RWPE2 (cell line): ENCODE results near the gene HDAC9.

Source experiments
- ATAC-seq: fragments of 200-7000 bp; cut with Tn5 transposase; 3 replicates; pipeline ENCODE4 v1.9.1; 2021; ENCODE audit warnings: low read depth
- DNase-seq: peaks from one replicate; pipeline ENCODE4 v3.0.0-alpha.2; 2020; ENCODE audit warnings: low spot score
- H3K27ac ChIP-seq: fragments of 450-650 bp; 2 replicates; pipeline ENCODE4 v1.5.1; 2017; ENCODE audit warnings: mild to moderate bottlenecking; ENCODE audit not compliant: poor library complexity, severe bottlenecking
- H3K27me3 ChIP-seq: fragments of 250-450 bp; sonication (Bioruptor Pico); 2 replicates; pipeline ENCODE4 v1.5.1; 2021; ENCODE audit warnings: mild to moderate bottlenecking, moderate library complexity; ENCODE audit not compliant: insufficient read depth, poor library complexity, severe bottlenecking
- H3K36me3 ChIP-seq: fragments of 250-450 bp; sonication (Bioruptor Pico); 2 replicates; pipeline ENCODE4 v1.5.1; 2020; ENCODE audit warnings: low read depth, mild to moderate bottlenecking, moderate library complexity
- H3K4me1 ChIP-seq: fragments of 250-450 bp; sonication (Bioruptor Pico); 2 replicates; pipeline ENCODE4 v1.5.1; 2021; ENCODE audit warnings: mild to moderate bottlenecking, moderate library complexity; ENCODE audit not compliant: insufficient read depth, poor library complexity, severe bottlenecking
- H3K4me3 ChIP-seq: fragments of 250-450 bp; sonication (Bioruptor Pico); 2 replicates; pipeline ENCODE4 v1.5.1; 2021; ENCODE audit warnings: mild to moderate bottlenecking, moderate library complexity; ENCODE audit not compliant: severe bottlenecking
- H3K9me3 ChIP-seq: fragments of 250-450 bp; sonication (Bioruptor Pico); 2 replicates; pipeline ENCODE4 v1.5.1; 2021; ENCODE audit warnings: mild to moderate bottlenecking, moderate library complexity; ENCODE audit not compliant: severe bottlenecking
- TF ChIP-seq, protein P1 (sequence below): fragments of 450-650 bp; IDR thresholded peaks from one replicate; pipeline ENCODE4 v1.5.1; 2017; ENCODE audit warnings: mild to moderate bottlenecking, moderate library complexity; ENCODE audit not compliant: poor library complexity, severe bottlenecking

Gene HDAC9

GRCh38 chr7:18654709-18655108, 159.2 kb downstream of the HDAC9 start:
- Histone ChIP-seq H3K4me1 (no peaks in the 10 kb centered on the region), H3K27me3 (no peaks in the 10 kb centered on the region), H3K27ac (no peak overlapping the region), H3K36me3 (no peaks in the 10 kb centered on the region), H3K4me3 (no peak overlapping the region), H3K9me3 (no peaks in the 10 kb centered on the region)
- ATAC-seq (no peak), DNase-seq (no peak)
- TF ChIP-seq, protein P1, sequence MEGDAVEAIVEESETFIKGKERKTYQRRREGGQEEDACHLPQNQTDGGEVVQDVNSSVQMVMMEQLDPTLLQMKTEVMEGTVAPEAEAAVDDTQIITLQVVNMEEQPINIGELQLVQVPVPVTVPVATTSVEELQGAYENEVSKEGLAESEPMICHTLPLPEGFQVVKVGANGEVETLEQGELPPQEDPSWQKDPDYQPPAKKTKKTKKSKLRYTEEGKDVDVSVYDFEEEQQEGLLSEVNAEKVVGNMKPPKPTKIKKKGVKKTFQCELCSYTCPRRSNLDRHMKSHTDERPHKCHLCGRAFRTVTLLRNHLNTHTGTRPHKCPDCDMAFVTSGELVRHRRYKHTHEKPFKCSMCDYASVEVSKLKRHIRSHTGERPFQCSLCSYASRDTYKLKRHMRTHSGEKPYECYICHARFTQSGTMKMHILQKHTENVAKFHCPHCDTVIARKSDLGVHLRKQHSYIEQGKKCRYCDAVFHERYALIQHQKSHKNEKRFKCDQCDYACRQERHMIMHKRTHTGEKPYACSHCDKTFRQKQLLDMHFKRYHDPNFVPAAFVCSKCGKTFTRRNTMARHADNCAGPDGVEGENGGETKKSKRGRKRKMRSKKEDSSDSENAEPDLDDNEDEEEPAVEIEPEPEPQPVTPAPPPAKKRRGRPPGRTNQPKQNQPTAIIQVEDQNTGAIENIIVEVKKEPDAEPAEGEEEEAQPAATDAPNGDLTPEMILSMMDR: no peak

- ATAC-seq: no peak
- no peak overlapping the region for H3K4me3 ChIP-seq
- DNase-seq: no peak
- TF ChIP-seq, protein P1: no peak
- no peaks in the 10 kb centered on the region for H3K36me3 ChIP-seq
- no peaks in the 10 kb centered on the region for H3K27me3 ChIP-seq
- no peaks in the 10 kb centered on the region for H3K9me3 ChIP-seq
- no peaks in the 10 kb centered on the region for H3K4me1 ChIP-seq
- H3K27ac ChIP-seq: no peak overlapping the region
These were observed 160.0 kb downstream of the HDAC9 start for GRCh38 chr7:18655506-18655905.

DNA sequence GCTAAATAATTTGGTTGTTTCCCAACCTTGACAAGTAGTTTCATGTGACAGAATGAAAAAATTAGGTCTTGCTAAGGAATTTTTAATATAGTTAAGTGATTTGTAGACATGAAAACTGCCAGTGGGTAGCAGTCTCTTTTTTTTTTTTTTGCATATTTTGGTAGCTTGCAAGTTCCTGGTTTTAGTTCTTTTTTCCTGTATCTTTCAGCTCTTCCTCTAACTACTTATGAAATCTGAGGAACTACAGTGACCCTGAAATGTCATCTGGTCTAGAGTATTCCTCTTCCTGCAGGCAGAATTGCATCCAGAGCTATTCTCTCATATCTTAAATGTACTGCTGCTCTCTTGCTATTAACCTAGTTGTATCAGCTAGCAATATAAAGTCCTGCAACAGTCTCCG, 160.4 kb downstream of the HDAC9 start:
- H3K36me3 ChIP-seq: no peaks in the 10 kb centered on the region
- ATAC-seq (no peak), DNase-seq (no peak)
- H3K4me3 ChIP-seq: no peak overlapping the region
- H3K4me1 ChIP-seq: no peaks in the 10 kb centered on the region
- no peaks in the 10 kb centered on the region for H3K9me3 ChIP-seq
- no peak overlapping the region for H3K27ac ChIP-seq
- TF ChIP-seq, protein P1: no peak
- H3K27me3 ChIP-seq: no peaks in the 10 kb centered on the region

- ATAC-seq (no peak), DNase-seq (no peak)
- Histone ChIP-seq H3K9me3 (no peaks in the 10 kb centered on the region), H3K27me3 (no peaks in the 10 kb centered on the region), H3K4me3 (no peak overlapping the region), H3K4me1 (no peaks in the 10 kb centered on the region), H3K27ac (no peak overlapping the region), H3K36me3 (no peaks in the 10 kb centered on the region)
- TF ChIP-seq, protein P1: no peak
These were observed 160.8 kb downstream of the HDAC9 start for GRCh38 chr7:18656362-18656761.

DNA sequence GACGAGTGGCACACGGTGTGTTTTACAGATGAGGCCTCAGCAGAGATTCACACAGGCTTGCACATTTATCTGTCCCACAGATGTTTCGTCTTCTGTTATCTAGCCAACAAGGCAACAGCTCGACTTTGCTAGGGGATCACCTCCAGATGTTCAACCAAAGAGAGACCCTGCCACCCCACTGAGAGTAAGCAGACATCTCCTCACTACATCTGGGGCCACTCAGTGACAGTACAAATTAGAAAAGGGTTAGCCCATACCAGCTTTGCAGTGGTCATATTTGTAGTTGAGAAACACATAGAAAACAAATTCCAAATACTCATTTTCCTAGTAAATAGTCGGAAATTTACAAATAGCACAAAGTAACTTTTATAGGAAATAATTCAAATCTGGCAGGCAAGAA, 164.2 kb downstream of the HDAC9 start:
- DNase-seq (no peak), ATAC-seq (no peak)
- TF ChIP-seq, protein P1: no peak
- H3K27ac ChIP-seq: no peak overlapping the region
- H3K4me1 ChIP-seq: no peaks in the 10 kb centered on the region
- no peaks in the 10 kb centered on the region for H3K27me3 ChIP-seq
- no peaks in the 10 kb centered on the region for H3K36me3 ChIP-seq
- no peak overlapping the region for H3K4me3 ChIP-seq
- no peaks in the 10 kb centered on the region for H3K9me3 ChIP-seq
